Smooth muscle cell (in vitro differentiated cells): ENCODE measurements around the gene S100A4. TPM values are rescaled to one million over a fixed set of nuclear protein-coding genes. Genes with fewer than 3 reads are reported as not detected.

Experiments used
- DNase-seq: peaks from one replicate; lab custom pipeline; 2025; ENCODE audit not compliant: unreplicated experiment; lab: John Stamatoyannopoulos, UW
- H2AFZ ChIP-seq: fragments of 200-600 bp; sonication (generic); 2 replicates; pipeline ENCODE4 v1.6.0; 2016; ENCODE audit warnings: antibody characterized with exemption, low read depth, mild to moderate bottlenecking
- H3F3A ChIP-seq: fragments of 200-600 bp; sonication (generic); 2 replicates; pipeline ENCODE4 v1.6.0; 2017; ENCODE audit warnings: antibody characterized with exemption, low read depth
- H3K27ac ChIP-seq: fragments of 200-600 bp; sonication (generic); 2 replicates; pipeline ENCODE4 v1.5.1; 2016; ENCODE audit warnings: low read depth, mild to moderate bottlenecking
- H3K27me3 ChIP-seq: fragments of 200-600 bp; sonication (generic); 2 replicates; pipeline ENCODE4 v1.6.1; 2016; ENCODE audit warnings: low read depth, mild to moderate bottlenecking
- H3K36me3 ChIP-seq: fragments of 200-600 bp; sonication (generic); 2 replicates; pipeline ENCODE4 v1.5.1; 2016; ENCODE audit warnings: low read depth
- H3K4me1 ChIP-seq: fragments of 200-600 bp; sonication (generic); 2 replicates; pipeline ENCODE4 v1.5.1; 2016; ENCODE audit warnings: low read depth
- H3K4me2 ChIP-seq: fragments of 200-600 bp; sonication (generic); 2 replicates; pipeline ENCODE4 v1.6.0; 2016; ENCODE audit warnings: mild to moderate bottlenecking
- H3K4me3 ChIP-seq: fragments of 200-600 bp; sonication (generic); 2 replicates; pipeline ENCODE4 v1.5.1; 2016; ENCODE audit warnings: mild to moderate bottlenecking
- H3K79me2 ChIP-seq: fragments of 200-600 bp; sonication (generic); 2 replicates; pipeline ENCODE4 v1.6.0; 2016; ENCODE audit warnings: low read depth, mild to moderate bottlenecking
- H3K9ac ChIP-seq: fragments of 200-600 bp; sonication (generic); 2 replicates; pipeline ENCODE4 v1.6.0; 2016; ENCODE audit warnings: low read depth
- H3K9me3 ChIP-seq: fragments of 200-600 bp; sonication (generic); replicated peaks from 2 replicates; pipeline ENCODE4 v1.5.1; 2016; ENCODE audit warnings: low read depth
- H4K20me1 ChIP-seq: fragments of 200-600 bp; sonication (generic); 2 replicates; pipeline ENCODE4 v1.6.0; 2016; ENCODE audit warnings: low read depth
- CTCF ChIP-seq: fragments of 200-600 bp; sonication (generic); IDR thresholded peaks from 2 replicates; pipeline ENCODE4 v1.5.1; 2017; ENCODE audit warnings: borderline replicate concordance, mild to moderate bottlenecking, antibody characterized with exemption; ENCODE audit not compliant: insufficient read depth, poor library complexity, severe bottlenecking
- WGBS: methylation state at CpG from one replicate; pipeline ENCODE4 v1.1.7; 2016; ENCODE audit warnings: low lambda C conversion rate; 5-methylcytosine and 5-hydroxymethylcytosine counted together
- polyA plus RNA-seq: library from polyadenylated mRNA; unstranded; fragments of >200 nt; fragmentation: Nextera tagmentation; extraction: Ambion mirVana; gene quantifications from 2 replicates; pipeline ENCODE4 v1.2.1, GENCODE V29; 2016
- total RNA-seq: library from RNA; depleted of rRNA; stranded (reverse); fragments of >200 nt; gene quantifications from 2 replicates; pipeline ENCODE4 v1.2.3, GENCODE V29; 2014

Gene S100A4
- total and polyA plus RNA-seq, 2 experiments from 2014 or later: 1,222 to 1,802 TPM

DNA sequence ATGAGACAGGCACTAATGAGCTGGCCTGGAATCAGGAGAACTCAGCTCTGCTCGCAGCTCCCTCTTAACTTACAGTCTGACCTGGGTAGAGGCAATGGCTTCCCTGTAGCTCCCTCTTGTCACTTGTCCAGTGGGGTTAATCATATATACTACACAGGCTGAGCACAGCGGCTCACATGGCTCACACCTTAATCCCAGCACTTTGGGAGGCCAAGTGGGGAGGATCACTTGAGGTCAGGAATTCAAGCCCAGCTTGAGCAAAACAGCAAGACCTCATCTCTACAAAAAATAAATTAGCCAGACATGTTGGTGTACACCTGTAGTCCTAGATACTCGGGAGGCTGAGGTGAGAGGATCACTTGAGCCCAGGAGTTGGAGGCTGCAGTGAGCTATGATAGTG lies 14.0 kb downstream of the S100A4 start:
- no peak overlapping the region for H2AFZ ChIP-seq

GRCh38 chr1:153527683-153528040 lies 17.9 kb downstream of the S100A4 start:
- no peak overlapping the region for H3K4me2 ChIP-seq
- peak overlapping the region; percentile 37 for H3K27ac ChIP-seq
- H3K79me2 ChIP-seq: no peaks in the 10 kb centered on the region
- WGBS: 70% methylated on average over 5 of the region's 5 CpGs
- H2AFZ ChIP-seq: no peak overlapping the region
- no peaks in the 10 kb centered on the region for H4K20me1 ChIP-seq
- no peak overlapping the region for H3K4me3 ChIP-seq
- no peak for TF ChIP-seq CTCF
- no peaks in the 10 kb centered on the region for H3K27me3 ChIP-seq
- H3F3A ChIP-seq: no peaks in the 10 kb centered on the region
- H3K36me3 ChIP-seq: no peaks in the 10 kb centered on the region
- no peaks in the 10 kb centered on the region for H3K4me1 ChIP-seq
- no peaks in the 10 kb centered on the region for H3K9me3 ChIP-seq
- no peak for DNase-seq
- H3K9ac ChIP-seq: no peak overlapping the region

More for the DNA sequence above, 14.0 kb downstream of the S100A4 start:
- H3K27ac ChIP-seq: no peak overlapping the region
- no peaks in the 10 kb centered on the region for H3K36me3 ChIP-seq
- H3K4me2 ChIP-seq: no peak overlapping the region
- H3K4me3 ChIP-seq: no peak overlapping the region
- no peaks in the 10 kb centered on the region for H3K27me3 ChIP-seq
- H3F3A ChIP-seq: peaks cover 13% of the 10 kb centered on the region
- peaks cover 6% of the 10 kb centered on the region for H4K20me1 ChIP-seq
- no peak overlapping the region for H3K9ac ChIP-seq
- peaks cover 10% of the 10 kb centered on the region for H3K79me2 ChIP-seq
- no peak for DNase-seq
- 92% methylated on average over 3 of the region's 3 CpGs for whole genome bisulfite sequencing
- no peak for TF ChIP-seq CTCF
- peaks cover 10% of the 10 kb centered on the region for H3K4me1 ChIP-seq
- H3K9me3 ChIP-seq: no peaks in the 10 kb centered on the region

DNA sequence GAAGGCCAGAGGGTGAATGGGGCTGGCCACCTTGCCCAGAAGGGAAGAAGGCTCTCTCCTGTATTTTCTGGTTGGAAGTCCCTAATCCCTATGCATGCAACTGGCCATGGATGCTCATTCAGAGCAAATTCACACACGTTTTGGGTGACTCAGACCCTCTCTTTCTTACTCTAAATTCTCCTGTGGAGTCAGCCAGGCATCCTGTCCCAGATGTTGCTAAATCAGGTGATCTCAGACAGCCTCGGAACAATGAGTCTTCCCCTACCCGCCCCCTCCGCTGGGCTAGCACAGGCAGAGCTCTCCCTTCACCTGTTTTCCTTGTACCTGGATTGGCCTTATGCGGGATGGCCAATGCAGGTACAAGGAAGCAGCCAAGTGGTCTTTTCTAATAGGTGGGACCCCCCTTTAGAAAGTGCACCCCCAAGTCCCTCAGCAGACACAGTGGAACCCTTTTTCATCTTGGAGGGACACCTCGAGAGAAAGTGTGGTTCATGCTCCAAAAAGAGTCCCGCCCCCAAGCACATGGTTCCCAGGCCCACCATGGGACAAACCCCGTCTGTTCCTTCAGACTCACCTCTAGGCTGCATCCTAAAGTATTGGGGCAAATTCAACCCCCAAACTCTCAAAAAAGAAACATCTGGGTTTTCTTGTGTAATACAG lies 18.5 kb downstream of the S100A4 start:
- no peaks in the 10 kb centered on the region for H3K36me3 ChIP-seq
- no peak overlapping the region for H3K4me2 ChIP-seq
- H3K27ac ChIP-seq: peak overlapping the region; percentile 68
- no peak overlapping the region for H3K9ac ChIP-seq
- H3F3A ChIP-seq: no peaks in the 10 kb centered on the region
- H3K4me1 ChIP-seq: no peaks in the 10 kb centered on the region
- H2AFZ ChIP-seq: no peak overlapping the region
- H3K4me3 ChIP-seq: no peak overlapping the region
- H3K27me3 ChIP-seq: no peaks in the 10 kb centered on the region
- no peak for DNase-seq
- TF ChIP-seq CTCF: no peak
- no peaks in the 10 kb centered on the region for H3K9me3 ChIP-seq
- H4K20me1 ChIP-seq: no peaks in the 10 kb centered on the region
- WGBS: 74% methylated on average over 8 of the region's 8 CpGs
- H3K79me2 ChIP-seq: no peaks in the 10 kb centered on the region

GRCh38 chr1:153526132-153526543 lies 19.5 kb downstream of the S100A4 start:
- 80% methylated on average over 8 of the region's 8 CpGs for WGBS
- Histone ChIP-seq H3F3A (no peaks in the 10 kb centered on the region), H3K79me2 (no peaks in the 10 kb centered on the region), H2AFZ (no peak overlapping the region), H4K20me1 (no peaks in the 10 kb centered on the region), H3K9ac (no peak overlapping the region), H3K27ac (peak overlapping the region; percentile 68), H3K4me3 (no peak overlapping the region), H3K27me3 (no peaks in the 10 kb centered on the region), H3K36me3 (no peaks in the 10 kb centered on the region), H3K9me3 (no peaks in the 10 kb centered on the region), H3K4me1 (no peaks in the 10 kb centered on the region), H3K4me2 (no peak overlapping the region)
- no peak for TF ChIP-seq CTCF
- no peak for DNase-seq
